ENCODE measurements around the gene CD302.
"Not testable (repeated sequence)": the region's sequence is repeated elsewhere in the genome, so short reads cannot be mapped to it uniquely, and the experiment has no call there.

Gene CD302

DNA sequence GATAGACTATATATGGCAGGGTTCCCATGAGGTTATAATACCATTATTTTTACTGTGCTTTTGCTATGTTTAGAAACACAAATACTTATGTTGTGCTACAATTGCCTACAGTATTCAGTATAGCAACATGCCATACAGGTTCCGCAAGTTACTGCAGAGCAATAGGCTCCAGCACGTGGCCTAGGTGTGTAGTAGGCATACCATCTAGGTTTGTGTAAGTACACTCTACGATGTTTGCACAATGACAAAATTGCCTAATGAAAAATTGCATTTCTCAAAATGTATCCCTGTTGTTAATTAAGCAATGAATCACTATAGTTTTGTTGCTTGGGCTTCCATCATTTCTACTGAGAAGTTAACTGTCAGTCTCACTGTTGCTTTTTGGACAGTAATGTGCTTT is 9.8 kb downstream of the CD302 start:
- TF ChIP-seq, protein P1, sequence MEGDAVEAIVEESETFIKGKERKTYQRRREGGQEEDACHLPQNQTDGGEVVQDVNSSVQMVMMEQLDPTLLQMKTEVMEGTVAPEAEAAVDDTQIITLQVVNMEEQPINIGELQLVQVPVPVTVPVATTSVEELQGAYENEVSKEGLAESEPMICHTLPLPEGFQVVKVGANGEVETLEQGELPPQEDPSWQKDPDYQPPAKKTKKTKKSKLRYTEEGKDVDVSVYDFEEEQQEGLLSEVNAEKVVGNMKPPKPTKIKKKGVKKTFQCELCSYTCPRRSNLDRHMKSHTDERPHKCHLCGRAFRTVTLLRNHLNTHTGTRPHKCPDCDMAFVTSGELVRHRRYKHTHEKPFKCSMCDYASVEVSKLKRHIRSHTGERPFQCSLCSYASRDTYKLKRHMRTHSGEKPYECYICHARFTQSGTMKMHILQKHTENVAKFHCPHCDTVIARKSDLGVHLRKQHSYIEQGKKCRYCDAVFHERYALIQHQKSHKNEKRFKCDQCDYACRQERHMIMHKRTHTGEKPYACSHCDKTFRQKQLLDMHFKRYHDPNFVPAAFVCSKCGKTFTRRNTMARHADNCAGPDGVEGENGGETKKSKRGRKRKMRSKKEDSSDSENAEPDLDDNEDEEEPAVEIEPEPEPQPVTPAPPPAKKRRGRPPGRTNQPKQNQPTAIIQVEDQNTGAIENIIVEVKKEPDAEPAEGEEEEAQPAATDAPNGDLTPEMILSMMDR (IDR thresholded peaks at IDR 0.05; ENCODE audit: low read depth, low read length) = no peak
- Histone ChIP-seq H3K4me1 (no peaks in the 10 kb centered on the region), H3K36me3 (no peaks in the 10 kb centered on the region), H3K9me3 (no peaks in the 10 kb centered on the region), H3K4me3 (ENCODE audit: low read depth, low read length) (no peak overlapping the region), H3K27me3 (no peaks in the 10 kb centered on the region)
- DNase-seq = no peak

- DNase-seq; H3K4me3 ChIP-seq (ENCODE audit: low read depth, low read length); H3K36me3 ChIP-seq; H3K9me3 ChIP-seq; H3K27me3 ChIP-seq; H3K4me1 ChIP-seq: not testable (repeated sequence)
These were observed 10.4 kb downstream of the CD302 start for GRCh38 chr2:159787647-159788046.

- Histone ChIP-seq H3K4me1 (no peaks in the 10 kb centered on the region), H3K9me3 (no peaks in the 10 kb centered on the region), H3K4me3 (ENCODE audit: low read depth, low read length) (no peak overlapping the region), H3K36me3 (no peaks in the 10 kb centered on the region), H3K27me3 (no peaks in the 10 kb centered on the region)
- TF ChIP-seq, protein P1 (IDR thresholded peaks at IDR 0.05; ENCODE audit: low read depth, low read length) = no peak
- DNase-seq = no peak
These were observed 11.1 kb downstream of the CD302 start for GRCh38 chr2:159786938-159787337.

GRCh38 chr2:159785195-159785594 is 12.8 kb downstream of the CD302 start:
- TF ChIP-seq, protein P1 (IDR thresholded peaks at IDR 0.05; ENCODE audit: low read depth, low read length) = no peak
- no peaks in the 10 kb centered on the region for H3K27me3 ChIP-seq

GRCh38 chr2:159784744-159785143 is 13.3 kb downstream of the CD302 start:
- DNase-seq; H3K4me1 ChIP-seq; H3K4me3 ChIP-seq (ENCODE audit: low read depth, low read length); H3K9me3 ChIP-seq; H3K36me3 ChIP-seq; H3K27me3 ChIP-seq: not testable (repeated sequence)

More at GRCh38 chr2:159785195-159785594, 12.8 kb downstream of the CD302 start:
- Histone ChIP-seq H3K36me3 (no peaks in the 10 kb centered on the region), H3K9me3 (no peaks in the 10 kb centered on the region), H3K4me1 (no peaks in the 10 kb centered on the region), H3K4me3 (ENCODE audit: low read depth, low read length) (no peak overlapping the region)
- no peak for DNase-seq

DNA sequence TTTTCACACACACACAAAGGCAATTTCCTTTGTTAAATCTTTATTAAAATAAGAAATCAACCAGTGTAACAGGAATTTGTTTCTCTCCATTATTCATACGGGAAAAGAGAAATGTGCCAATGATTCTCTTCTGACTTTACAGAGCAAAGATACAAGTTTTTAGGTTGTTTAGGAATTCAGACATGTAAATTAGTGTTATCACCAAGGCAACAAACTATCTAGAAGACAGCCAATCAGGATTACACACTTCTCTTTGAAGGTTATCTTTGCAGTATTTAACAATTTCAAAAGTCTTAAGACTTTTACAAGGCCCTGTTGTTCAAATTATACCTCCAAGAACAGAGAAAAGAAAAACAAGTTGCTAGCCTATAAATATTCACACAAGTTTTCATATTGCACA is 14.5 kb downstream of the CD302 start:
- TF ChIP-seq, protein P1 (IDR thresholded peaks at IDR 0.05; ENCODE audit: low read depth, low read length) = no peak
- DNase-seq = no peak
- no peaks in the 10 kb centered on the region for H3K36me3 ChIP-seq

DNA sequence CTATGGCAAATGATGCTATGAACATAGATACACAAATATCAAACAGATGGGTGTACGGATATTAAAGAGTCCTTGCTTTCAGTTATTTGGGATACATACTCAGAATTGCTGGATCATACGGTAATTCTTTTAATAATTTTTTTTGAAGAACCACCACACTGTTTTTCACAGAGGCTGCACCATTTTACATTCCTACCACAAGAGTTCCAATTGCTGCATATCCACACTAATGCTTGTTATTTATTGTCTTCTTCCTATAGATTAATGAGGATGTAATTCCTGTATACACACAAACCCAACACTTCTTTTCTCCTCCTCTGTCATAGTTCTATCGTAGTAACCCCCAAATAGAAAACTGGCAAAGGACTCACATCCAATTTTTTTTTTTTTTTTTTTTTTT is 21.7 kb downstream of the CD302 start:
- TF ChIP-seq, protein P1 (IDR thresholded peaks at IDR 0.05; ENCODE audit: low read depth, low read length) = no peak

More for the DNA sequence above, 14.5 kb downstream of the CD302 start:
- H3K9me3 ChIP-seq = no peaks in the 10 kb centered on the region
- H3K27me3 ChIP-seq = no peaks in the 10 kb centered on the region
- no peaks in the 10 kb centered on the region for H3K4me1 ChIP-seq
- no peak overlapping the region for H3K4me3 ChIP-seq (ENCODE audit: low read depth, low read length)

More for the DNA sequence above, 21.7 kb downstream of the CD302 start:
- Histone ChIP-seq H3K9me3 (no peaks in the 10 kb centered on the region), H3K36me3 (no peaks in the 10 kb centered on the region), H3K27me3 (no peaks in the 10 kb centered on the region), H3K4me3 (ENCODE audit: low read depth, low read length) (no peak overlapping the region), H3K4me1 (no peaks in the 10 kb centered on the region)
- no peak for DNase-seq

All from BE2C (cell line).